Muscle layer of duodenum (tissue), 2 donors: ENCODE data around the gene SAMD4A.
"Not testable (repeated sequence)": the region's sequence is repeated elsewhere in the genome, so short reads cannot be mapped to it uniquely, and the experiment has no call there.

Experiments used
- H3K27ac ChIP-seq: one replicate; pipeline ENCODE4 v1.7.0; 2013; ENCODE audit warnings: mild to moderate bottlenecking, low read length
- H3K27me3 ChIP-seq: one replicate; pipeline ENCODE4 v1.7.0; 2013; ENCODE audit warnings: low read depth, mild to moderate bottlenecking, control low read depth, low read length
- H3K36me3 ChIP-seq, 2 donors: one replicate each; pipeline ENCODE4 v1.7.0; 2013; ENCODE audit warnings: low read length in 2 of 2, control low read depth in 1 of 2, mild to moderate bottlenecking in 1 of 2; ENCODE audit not compliant: insufficient read depth in 2 of 2, control insufficient read depth in 1 of 2
- H3K4me1 ChIP-seq, 2 donors: one replicate each; pipeline ENCODE4 v1.7.0; 2013; ENCODE audit warnings: low read length in 2 of 2, mild to moderate bottlenecking in 2 of 2, control low read depth in 1 of 2, moderate library complexity in 1 of 2; ENCODE audit not compliant: insufficient read depth in 2 of 2, control insufficient read depth in 1 of 2
- H3K4me3 ChIP-seq, 2 donors: one replicate each; pipeline ENCODE4 v1.7.0; 2013; ENCODE audit warnings: low read length in 2 of 2, low read depth in 1 of 2, mild to moderate bottlenecking in 1 of 2
- H3K9me3 ChIP-seq, 2 donors: one replicate each; pipeline ENCODE4 v1.7.0; 2013; ENCODE audit warnings: low read length in 2 of 2, control low read depth in 1 of 2, mild to moderate bottlenecking in 1 of 2; ENCODE audit not compliant: control insufficient read depth in 1 of 2
- donor health status: healthy.

Gene SAMD4A

DNA sequence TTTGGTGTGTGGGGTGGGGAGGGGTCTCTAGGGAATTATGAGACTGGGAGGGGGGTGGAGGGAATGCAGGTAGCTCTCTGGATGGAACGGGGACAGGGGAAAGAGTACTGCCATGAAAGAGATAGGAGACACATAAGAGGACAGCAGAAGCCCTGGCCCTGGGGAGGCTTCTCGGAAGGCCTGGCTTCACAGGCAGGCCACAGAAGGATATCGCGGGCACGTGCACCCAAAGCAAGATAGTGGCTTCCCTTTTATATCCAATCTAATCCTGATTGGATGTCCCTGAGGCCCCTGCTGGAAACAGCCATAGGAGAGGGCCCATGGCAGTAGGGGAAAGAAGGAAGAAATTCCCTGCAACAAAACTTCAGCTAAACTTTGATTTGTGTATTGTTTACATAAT lies 222.2 kb downstream of the SAMD4A start:
- Histone ChIP-seq H3K36me3 (peaks cover 46 to 69% of the 10 kb centered on the region in 2 donors), H3K4me3 (no peak overlapping the region), H3K4me1 (no peaks in the 10 kb centered on the region), H3K27me3 (no peaks in the 10 kb centered on the region), H3K27ac (no peak overlapping the region), H3K9me3 (no peaks in the 10 kb centered on the region)

DNA sequence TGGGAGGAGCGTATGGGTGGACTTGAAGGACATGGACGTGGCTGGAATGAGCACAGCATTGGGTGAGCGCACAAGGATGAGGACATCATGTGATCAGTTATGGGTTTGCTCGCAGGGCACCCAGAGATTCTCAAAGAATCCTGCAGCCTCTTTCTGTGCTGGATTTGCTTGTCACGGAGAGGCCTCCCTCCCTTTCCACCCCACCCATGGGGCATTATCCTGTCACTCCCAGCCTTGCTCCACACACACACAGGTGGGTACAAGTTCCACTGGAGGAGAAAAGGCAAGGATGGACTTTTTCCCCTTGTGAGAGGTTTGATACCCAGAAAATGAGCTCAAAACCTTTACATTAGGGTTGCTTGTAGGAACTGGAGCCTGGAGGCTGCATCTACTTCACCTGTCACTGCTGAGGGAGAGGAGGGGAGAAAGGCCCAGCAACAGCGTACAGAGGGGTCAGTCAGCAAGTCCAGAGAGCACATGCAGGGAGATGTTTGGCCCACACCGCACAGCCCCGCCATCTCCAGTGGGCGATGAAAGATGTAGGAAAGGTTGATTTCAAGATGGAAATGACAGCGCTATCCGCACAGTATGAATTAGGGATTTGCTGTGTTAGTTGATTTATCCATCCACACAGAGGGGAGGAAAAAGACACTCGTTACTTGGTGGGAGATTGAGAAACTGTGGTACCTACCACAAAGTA lies 223.0 kb downstream of the SAMD4A start:
- H3K36me3 ChIP-seq, result peaks cover 39 to 65% of the 10 kb centered on the region in 2 donors

DNA sequence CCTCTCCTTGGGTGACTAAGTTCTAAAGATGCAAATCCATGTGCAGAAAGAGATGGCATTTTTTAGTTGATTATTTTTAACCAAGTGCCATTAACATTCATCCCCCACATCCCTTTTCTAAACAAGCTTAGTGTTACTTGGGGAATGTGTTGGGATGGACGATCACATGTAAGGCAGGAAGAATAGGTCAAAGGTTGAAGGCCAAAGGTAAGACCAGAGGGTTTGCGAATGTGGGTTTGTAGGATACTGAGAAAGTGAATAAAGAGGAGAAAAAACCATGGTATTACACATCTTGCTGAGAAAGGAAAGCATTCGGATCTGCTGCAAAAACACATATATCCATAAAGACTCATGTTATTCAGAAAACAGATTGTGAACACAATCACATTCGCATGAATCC lies 224.1 kb downstream of the SAMD4A start:
- Histone ChIP-seq H3K36me3 (peaks cover 29 to 59% of the 10 kb centered on the region in 2 donors), H3K9me3 (peaks cover 3 to 9% of the 10 kb centered on the region in 2 donors)

More for the DNA sequence above, 223.0 kb downstream of the SAMD4A start:
- Histone ChIP-seq H3K4me3 (no peak overlapping the region), H3K4me1 (no peaks in the 10 kb centered on the region), H3K27me3 (no peaks in the 10 kb centered on the region), H3K9me3 (peaks cover 0 to 2% of the 10 kb centered on the region in 2 donors), H3K27ac (no peak overlapping the region)

DNA sequence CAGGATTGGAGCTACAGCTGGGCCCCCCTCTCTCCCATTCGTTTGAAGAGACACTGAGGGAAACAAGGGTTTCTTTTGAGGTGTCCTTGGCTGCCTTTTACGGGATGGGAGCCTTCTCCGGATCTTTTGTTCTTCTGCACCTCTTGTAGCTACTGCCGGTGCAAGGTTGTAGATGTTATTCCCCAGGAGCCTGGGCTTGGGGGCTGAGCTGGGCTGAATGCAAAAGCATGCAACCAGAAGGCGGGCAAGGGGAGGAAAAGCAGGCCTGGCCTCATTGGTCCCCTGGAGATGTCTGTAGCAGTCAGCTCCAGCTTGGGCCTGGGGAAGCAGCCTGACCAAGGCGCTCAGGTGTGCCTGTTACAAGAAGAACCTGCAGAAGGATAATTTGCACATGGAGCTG lies 225.4 kb downstream of the SAMD4A start:
- Histone ChIP-seq H3K27me3 (no peaks in the 10 kb centered on the region), H3K36me3 (peaks cover 27 to 54% of the 10 kb centered on the region in 2 donors), H3K9me3 (peaks cover 3 to 9% of the 10 kb centered on the region in 2 donors), H3K27ac (no peak overlapping the region), H3K4me1 (no peaks in the 10 kb centered on the region), H3K4me3 (no peak overlapping the region)

More for the DNA sequence above, 224.1 kb downstream of the SAMD4A start:
- no peaks in the 10 kb centered on the region for H3K4me1 ChIP-seq
- H3K4me3 ChIP-seq, result no peak overlapping the region
- H3K27me3 ChIP-seq, result no peaks in the 10 kb centered on the region
- no peak overlapping the region for H3K27ac ChIP-seq

DNA sequence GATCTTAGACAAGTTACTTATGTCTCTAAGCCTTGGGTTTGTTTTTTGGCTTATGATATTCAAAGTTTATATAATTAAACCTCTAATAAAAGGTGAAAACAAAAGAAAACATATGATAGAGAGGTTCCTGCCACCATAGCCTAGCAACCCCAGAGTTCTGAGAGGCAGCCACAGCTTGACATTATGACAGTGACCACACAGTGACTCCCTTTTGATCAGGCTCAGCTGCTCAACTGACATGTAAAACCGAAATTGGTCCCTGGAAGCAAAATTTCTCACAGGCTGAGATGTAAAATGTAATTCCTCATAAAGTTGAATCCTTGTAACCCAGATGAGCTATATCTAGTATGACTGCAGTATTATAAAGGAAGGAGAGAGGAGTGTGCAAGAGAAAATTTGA lies 227.2 kb downstream of the SAMD4A start:
- no peak overlapping the region for H3K27ac ChIP-seq
- H3K27me3 ChIP-seq, result no peaks in the 10 kb centered on the region

DNA sequence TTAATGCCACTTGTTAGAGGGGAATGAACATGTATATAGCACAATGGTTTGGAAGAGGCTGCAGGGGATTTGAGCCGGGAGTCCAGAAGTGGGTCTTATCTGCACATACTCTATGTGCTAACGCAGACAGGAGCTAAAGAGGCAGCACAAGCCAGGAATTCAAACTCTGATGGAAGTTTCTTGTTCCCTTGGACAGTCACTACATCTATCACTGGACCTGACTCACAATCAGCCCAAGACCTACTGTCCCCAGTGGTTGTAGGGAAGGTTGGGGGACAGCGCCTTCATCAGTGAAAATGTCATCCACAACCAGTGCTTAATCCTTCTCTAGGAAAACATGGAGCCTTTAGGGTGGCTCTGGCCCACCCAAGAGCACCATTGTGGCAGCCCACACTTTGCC lies 227.9 kb downstream of the SAMD4A start:
- Histone ChIP-seq H3K27me3 (no peaks in the 10 kb centered on the region), H3K27ac (no peak overlapping the region), H3K9me3 (peaks cover 3 to 9% of the 10 kb centered on the region in 2 donors), H3K4me1 (no peaks in the 10 kb centered on the region), H3K4me3 (no peak overlapping the region), H3K36me3 (peaks cover 9 to 34% of the 10 kb centered on the region in 2 donors)

More for the DNA sequence above, 227.2 kb downstream of the SAMD4A start:
- Histone ChIP-seq H3K4me3 (no peak overlapping the region), H3K9me3 (peaks cover 3 to 9% of the 10 kb centered on the region in 2 donors), H3K4me1 (no peaks in the 10 kb centered on the region), H3K36me3 (peaks cover 14 to 40% of the 10 kb centered on the region in 2 donors)

DNA sequence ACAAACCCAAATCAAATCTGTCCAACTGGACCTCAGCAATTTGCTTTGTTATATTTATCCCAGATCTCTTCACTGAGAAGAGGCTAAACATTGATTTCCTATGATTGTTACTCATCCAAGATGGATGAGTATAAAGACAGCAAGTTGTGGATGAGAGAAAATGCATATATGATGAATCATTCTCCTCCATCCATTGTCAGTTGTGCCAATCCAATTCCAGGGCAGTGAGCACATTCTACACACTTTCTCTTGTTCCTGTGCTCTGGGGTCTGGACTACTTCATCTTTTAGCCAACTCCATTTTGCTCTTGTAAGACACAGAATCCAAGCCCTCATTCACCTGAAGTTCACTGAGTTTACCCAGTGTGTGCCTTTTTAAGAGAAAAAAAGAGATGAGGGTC lies 230.0 kb downstream of the SAMD4A start:
- peaks cover 0 to 17% of the 10 kb centered on the region in 2 donors for H3K36me3 ChIP-seq
- H3K9me3 ChIP-seq, result peaks cover 3 to 9% of the 10 kb centered on the region in 2 donors
- no peaks in the 10 kb centered on the region for H3K4me1 ChIP-seq
- H3K27me3 ChIP-seq, result no peaks in the 10 kb centered on the region
- H3K27ac ChIP-seq, result no peak overlapping the region
- H3K4me3 ChIP-seq, result no peak overlapping the region

DNA sequence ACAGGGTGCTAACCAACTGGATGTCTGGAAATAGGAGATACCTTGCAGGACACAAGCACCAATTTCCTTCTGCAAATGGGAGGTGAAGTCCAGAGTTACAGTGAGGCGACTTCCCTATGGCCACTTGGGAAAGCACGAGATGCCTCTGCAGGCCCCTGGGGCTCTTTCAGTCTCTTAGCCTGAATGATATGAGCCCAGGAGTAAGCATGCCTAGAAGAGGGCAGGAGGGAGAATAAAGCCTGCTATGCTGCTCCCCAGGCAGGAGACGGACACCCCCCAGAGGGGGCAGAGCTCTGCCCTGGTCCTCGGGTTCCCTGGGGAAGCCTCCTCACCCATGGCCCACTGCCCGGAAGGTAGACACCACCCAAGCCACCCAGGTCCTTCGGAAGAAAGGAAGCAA lies 230.6 kb downstream of the SAMD4A start:
- Histone ChIP-seq H3K4me1 (no peaks in the 10 kb centered on the region), H3K4me3 (no peak overlapping the region), H3K27me3 (no peaks in the 10 kb centered on the region), H3K27ac (no peak overlapping the region), H3K36me3 (peaks cover 0 to 13% of the 10 kb centered on the region in 2 donors), H3K9me3 (peaks cover 3 to 9% of the 10 kb centered on the region in 2 donors)

DNA sequence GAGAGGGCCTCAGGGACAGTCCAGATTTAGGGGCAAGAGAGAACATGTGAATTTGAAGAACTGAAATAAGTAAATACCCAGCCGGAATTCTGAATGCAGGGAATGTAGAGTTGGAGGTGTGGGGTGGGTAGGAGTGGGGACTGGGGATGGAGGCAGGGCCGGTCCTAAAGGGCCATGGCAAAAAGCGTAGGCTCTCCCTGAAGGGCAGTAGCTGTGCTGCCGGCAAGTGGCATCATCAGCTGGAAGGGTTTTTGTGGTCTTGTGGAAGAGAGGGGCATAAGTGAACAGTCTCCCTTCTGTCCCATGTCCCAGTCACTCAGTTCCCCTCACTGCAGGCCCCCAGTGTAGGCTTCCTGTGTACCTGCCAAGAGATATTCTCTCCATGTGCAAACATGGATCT lies 231.1 kb downstream of the SAMD4A start:
- Histone ChIP-seq H3K36me3 (peaks cover 0 to 13% of the 10 kb centered on the region in 2 donors), H3K27me3 (no peaks in the 10 kb centered on the region), H3K4me3 (no peak overlapping the region), H3K27ac (no peak overlapping the region), H3K4me1 (no peaks in the 10 kb centered on the region), H3K9me3 (peaks cover 3 to 9% of the 10 kb centered on the region in 2 donors)

DNA sequence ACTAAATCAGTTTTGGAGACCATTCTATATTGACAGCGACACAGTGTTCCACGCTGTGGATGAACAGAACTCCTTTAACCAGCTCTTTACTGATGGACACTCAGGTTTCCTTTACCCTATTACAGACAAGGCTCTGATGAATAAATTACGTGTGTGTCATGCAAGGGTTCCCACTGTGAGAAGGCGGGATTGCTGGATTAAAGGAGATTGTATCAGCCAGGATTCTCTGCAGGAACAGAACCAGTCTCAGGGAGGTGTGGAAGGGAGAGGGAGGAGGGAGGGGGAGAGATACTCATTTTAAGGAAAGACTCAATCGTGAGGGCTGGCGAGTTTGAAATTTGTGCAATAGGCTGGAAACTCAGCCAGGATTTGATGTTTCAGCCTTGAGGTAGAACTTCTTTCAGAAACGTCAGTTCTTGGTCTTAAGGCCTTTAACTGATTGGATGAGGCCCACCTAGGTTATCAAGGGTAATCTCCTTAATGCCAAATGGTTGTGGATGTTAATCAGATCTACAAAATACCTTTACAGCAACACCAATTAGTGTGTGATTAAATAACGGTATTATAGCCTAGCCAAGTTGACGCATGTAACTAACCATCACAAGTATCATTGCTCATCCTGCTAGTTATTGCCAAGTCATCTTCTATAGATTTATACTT lies 231.7 kb downstream of the SAMD4A start:
- Histone ChIP-seq H3K9me3 (peaks cover 3 to 9% of the 10 kb centered on the region in 2 donors), H3K4me1 (no peaks in the 10 kb centered on the region), H3K4me3 (no peak overlapping the region), H3K27me3 (no peaks in the 10 kb centered on the region), H3K27ac (no peak overlapping the region), H3K36me3 (peaks cover 0 to 13% of the 10 kb centered on the region in 2 donors)

DNA sequence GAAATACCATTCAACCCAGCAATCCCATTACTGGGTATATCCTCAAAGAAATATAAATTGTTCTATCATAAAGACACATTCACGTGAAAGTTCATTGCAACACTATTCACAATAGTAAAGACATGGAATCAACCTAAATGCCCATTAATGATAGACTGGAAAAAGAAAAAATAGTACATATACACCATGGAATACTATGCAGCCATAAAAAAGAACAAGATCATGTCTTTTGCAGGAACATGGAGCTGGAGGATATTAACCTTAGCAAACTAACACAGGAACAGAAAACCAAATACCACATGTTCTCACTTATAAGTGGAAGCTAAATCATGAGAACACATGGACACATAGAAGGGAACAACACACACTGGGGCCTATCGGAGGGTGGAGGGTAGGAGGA lies 234.6 kb downstream of the SAMD4A start:
- H3K4me3 ChIP-seq, H3K27me3 ChIP-seq, H3K27ac ChIP-seq, H3K4me1 ChIP-seq, H3K36me3 ChIP-seq, H3K9me3 ChIP-seq: not testable (repeated sequence)
